GM18907 (cell line): ENCODE data around the gene PRR5.

ENCODE experiments used
- ATAC-seq: cut with Tn5 transposase; IDR thresholded peaks from one replicate; pipeline ENCODE4 v1.9.1; 2021; ENCODE audit warnings: mild to moderate bottlenecking, moderate library complexity; ENCODE audit not compliant: unreplicated experiment

PRR5 gene

DNA sequence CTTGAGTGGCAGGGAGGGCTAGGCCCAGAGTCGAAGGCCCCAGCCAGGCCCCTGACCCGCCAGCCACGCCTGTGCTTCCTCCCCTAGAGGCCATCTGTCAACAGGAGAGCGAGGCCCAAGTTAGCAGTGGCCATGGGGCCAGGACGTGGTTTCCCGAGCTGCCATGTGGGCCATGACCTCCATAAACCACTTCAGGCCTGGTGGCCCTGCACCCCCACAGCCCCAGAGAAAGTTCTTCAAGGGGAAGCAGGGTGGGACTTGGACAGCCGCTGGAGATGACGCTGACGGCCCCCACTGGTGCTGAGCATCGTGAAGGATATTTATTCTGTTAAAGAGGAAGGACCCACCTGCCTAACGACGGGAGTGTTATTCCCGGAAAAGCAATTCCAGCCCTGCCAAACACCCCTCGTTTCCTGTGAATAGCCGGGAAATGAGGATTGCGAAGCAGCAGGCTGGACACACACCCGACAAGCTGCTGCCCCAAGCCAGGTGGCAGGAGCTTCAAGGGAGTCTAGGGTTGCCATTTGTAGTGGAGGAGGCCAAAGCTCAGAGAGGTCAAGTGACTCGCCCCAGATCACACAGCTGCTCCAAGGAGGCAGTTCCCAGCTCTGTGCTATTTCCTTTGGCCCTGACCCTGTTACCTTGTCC is 12.8 kb downstream of the PRR5 start:
- no peak for ATAC-seq

DNA sequence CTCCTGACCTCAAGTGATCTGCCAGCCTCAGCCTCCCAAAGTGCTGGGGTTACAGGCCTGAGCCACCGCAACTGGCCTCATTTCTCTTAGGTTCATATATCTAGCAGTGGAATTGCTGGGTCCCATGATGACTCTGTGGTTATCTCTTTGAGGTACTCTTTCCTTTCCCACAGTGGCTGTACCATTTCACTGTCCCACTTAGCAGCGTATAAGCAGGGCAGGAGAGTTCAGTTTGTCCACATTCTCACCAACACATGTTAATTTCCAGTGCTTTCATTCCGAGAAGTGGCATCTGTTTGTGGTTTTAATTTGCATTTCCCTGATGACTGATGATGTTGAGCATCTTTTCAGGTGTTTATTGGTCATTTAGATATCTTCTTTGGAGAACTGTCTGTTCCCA is 16.4 kb downstream of the PRR5 start:
- no peak for ATAC-seq

DNA sequence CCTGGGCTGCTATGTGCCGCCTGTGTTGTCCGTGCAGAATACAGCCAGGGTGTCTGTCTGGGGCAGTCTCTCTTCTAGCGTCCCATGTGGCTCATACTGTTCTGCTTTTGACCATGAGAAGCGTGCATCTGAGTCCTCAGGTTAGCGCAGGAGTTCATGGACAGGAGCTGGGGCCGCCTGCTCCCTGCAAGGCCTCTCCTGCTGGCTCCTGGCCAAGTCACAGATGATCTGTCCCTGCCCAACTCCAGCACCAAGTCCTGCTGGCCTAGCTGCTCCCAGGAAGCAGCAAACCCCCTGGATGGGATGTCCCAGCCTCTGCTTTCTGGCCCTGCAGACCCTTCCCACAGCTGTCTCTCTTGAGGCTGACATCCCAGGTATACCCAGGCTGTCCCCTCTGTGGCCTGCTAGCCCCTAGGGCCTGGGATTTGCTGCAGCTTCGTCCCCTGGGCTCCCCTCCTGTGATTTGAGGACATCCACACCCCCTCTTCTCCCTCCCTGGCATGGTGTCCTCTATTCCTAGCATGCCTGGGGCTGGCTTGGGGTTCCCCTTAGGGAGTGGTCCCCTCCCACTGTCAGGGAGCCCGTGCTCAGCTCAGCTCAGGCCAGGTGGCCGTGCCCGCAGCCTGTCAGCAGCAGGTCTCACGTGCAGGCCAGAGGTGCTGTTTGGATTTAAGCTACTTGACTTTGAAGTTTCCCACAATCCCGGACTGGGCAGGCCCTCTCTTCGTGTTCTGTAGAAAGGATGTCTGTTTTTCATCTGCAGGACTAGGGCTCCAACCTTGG is 17.8 kb downstream of the PRR5 start:
- ATAC-seq: no peak

DNA sequence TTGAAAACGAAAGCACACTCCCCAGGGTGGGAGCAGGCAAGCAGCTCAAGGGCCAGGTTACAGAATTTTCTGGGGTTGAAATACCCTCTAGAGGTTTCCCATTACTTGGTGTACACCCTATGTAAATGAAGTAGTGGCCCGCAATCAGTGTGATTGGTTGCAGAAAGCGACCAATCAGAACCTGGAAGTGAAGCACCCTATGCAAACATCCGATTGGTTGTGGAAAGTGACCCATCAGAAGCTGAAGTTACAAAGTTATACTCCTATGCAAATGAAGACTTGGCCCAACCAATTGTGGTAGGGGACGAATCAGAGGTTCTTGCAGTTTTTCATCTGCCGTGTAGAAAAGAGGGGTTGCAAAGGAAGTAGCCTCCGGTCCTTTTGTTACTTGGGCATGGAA is 19.2 kb downstream of the PRR5 start:
- no peak for ATAC-seq

DNA sequence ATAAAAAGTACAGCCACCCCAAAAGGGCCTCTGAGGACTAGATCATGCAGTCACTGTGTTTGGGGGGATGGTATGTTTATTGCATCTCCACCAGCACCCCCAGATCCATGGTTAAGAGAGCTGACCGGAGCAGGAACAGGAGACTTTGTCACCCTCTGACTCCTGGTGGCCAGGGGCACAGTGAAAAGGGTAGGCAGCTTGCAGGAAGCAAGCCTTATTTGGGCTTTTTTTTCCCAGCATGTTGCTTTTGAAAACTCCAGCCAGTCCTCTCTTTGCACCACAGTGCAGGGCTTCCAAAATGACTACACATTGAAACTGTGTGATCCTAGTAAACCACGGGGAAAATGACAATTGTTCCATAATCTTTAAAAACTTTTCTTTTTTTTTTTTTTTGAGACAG is 20.6 kb downstream of the PRR5 start:
- ATAC-seq: no peak

DNA sequence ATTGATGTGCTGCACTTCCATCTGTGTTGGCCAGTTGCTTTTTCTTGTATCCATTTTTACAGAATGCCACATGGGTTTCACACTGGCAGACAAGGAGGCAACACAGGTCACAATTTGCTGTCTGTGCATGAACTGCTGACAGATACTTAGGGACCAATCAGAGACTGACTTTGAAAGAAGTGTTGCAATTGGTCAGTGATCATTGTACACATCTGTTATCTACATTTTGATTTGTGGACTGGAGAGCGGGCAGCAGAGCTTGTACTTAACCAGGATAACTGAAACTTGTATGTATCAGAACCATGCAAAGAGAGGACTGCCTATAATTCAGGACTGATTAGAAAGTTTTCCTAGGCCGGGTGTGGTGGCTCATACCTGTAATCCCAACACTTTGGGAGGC is 21.8 kb downstream of the PRR5 start:
- ATAC-seq: no peak

DNA sequence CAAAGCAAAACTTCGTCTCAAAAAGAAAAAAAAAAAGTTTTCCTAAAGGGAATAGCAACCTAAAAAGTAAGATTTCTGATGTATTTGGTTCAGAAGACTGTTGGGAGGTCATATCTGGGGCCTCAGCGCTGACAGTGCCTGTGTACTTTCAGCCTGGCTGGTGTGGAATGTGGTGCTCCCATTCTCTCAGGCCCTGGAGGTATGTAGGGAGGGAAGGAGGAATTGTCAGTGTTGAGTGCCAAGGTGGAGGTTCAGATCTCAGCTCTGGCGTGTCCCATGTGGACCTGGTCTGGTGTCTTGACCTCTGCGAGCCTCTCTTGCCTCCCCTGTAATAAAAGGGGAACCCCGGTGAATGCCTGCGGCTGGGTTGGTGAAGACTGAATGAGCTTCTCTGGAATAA is 22.4 kb downstream of the PRR5 start:
- ATAC-seq: no peak

DNA sequence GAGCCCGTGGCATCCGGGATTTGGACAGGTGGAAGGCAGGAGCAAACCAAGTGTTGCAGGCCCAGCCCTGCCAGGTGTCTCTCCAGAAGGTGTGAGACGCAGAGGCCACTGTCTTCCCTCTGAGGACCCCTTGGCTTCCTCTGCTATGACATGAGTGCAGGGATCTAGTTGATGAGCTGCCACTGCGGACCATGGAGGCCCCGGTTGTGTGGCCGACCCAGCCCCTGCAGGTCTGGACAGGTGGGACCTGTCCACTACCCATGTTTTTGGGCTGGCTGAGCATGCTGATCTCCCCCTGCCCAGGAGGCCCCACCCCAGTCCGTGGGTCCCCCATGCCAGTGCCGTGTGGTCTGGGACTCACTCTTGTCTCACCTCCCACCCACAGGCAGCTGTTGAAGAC is 22.9 kb downstream of the PRR5 start:
- ATAC-seq: no peak

DNA sequence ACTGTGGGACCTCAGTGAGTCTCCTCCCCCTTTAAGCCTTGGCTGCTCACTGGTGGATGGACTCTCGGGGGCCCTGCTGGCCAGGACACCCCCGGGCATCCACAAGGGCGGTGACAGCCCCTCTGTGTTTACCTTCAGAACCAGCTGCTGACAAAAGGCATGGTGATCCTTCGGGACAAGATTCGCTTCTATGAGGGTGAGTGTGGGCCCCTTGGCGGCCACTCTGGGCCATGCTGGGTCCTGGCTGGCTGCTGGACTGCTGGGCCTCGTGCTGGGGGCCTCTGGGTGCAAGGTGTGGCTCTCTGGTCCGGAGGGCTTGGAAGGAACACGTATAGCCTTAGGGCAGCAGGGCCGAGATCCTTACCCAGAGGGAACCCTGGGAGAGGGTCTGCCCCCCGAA is 24.4 kb downstream of the PRR5 start:
- no peak for ATAC-seq

DNA sequence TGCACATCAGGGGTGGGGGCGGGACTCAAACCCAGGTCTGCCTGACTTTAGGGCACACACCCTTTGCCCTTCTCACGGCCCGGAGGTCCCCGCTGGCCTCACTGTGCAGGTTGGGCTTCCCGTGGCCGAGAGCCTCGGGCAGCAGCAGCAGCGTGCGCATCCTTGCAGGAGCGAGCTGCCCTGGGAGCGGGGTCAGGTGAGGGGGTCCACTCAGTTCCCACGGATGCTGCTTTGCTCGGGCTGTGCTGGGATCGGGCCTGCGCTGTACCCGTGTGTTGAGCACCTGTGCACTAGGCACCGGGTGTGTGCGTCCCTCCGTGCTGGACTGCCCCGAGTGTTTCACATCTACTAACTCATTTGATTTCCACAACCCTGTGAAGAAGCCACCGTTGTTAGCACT is 25.1 kb downstream of the PRR5 start:
- no peak for ATAC-seq

DNA sequence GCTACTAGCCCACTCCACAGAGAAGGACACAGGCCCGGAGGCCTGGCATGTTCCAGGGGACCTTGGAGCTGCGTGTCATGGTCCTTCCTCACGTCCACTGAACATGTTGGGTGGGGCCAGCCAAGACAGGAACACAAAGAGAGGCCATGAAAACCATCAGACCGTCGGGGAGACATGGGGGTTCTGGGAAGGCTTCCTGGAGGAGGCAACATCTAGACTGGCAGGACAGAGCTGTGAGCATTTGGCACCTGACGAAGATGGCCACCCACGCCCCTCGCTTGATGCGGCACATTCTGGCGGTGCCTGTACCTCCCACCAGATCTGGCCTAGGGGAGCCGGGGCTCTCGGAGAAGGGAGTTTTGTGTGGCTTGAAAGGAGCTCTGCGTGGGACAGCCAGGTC is 25.7 kb downstream of the PRR5 start:
- ATAC-seq: no peak

DNA sequence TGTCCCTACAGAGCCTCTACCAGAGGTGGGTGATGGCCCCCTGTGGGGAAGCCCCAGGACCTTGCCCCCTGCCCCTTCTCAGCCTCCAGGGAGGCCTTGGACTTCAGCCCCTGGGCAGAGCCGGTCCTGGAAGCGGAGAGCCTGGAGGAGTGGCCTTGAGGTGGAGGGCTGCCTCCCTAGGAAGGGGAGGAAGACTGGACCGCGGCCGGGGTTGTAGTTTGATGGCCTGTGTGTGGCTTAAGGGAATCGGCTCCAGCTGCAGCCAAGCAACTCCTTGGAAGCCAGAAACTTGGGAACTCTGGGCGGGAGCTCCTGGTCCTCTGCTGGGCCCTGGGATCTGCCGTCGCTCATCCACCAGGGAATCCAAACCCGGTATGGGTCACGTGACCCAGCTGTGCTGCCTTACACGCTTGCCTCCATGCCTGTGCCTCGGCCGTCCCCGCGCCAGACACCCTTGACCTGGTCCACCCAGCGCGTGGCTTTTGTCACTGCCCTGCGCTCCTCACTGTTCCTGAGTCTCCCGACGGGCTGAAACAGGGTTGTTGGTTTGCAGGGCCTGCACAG is 26.8 kb downstream of the PRR5 start:
- ATAC-seq: no peak

DNA sequence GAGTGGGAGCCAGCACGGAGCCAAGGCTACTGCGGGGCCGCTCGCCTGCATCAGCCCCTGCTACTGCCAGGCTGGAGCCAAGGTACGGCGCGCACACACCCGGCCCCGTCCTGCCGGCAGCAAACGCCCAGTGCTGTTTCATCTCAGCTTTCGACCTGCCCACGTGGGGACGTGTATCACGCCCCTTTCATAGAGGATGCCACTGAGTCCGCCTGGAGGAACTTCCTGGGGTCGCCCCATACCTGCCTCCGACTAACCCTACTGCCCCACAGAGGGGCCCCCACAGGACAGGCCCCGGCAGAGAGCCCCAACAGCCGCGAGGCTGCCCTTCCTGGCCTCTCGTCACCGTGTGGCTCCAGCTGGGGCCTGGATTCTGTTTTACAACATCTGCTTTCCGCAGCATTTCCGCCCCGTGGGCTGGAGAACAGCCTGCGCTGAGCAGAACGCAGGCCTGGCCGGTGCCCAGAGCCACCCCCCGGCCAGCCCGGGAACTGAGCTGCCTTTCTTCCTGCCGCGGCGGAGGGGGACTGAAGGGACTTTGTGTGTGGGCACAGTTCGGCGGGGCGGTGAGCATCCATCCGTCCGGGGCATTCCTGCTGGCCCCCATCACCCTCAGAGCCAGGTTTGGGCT is 27.5 kb downstream of the PRR5 start:
- ATAC-seq: no peak

DNA sequence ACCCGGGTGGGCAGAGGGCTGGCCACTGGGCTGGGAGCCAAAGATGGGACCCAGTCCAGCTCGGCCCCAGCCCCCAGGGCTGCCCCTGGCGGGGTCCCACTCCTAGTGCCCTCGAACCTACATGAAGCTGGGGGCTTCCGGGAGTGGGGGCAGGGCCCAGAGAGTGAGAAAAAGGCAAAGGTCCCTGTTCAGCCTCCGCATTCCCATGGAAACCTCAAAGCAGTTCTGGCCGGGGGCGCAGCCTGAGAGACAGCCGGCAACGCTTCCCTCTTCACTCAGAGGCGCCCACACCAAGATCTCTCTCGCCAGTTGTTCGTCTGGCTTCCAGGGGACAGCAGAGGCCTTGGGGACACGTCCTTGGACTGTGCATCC is 28.0 kb downstream of the PRR5 start:
- ATAC-seq: no peak

DNA sequence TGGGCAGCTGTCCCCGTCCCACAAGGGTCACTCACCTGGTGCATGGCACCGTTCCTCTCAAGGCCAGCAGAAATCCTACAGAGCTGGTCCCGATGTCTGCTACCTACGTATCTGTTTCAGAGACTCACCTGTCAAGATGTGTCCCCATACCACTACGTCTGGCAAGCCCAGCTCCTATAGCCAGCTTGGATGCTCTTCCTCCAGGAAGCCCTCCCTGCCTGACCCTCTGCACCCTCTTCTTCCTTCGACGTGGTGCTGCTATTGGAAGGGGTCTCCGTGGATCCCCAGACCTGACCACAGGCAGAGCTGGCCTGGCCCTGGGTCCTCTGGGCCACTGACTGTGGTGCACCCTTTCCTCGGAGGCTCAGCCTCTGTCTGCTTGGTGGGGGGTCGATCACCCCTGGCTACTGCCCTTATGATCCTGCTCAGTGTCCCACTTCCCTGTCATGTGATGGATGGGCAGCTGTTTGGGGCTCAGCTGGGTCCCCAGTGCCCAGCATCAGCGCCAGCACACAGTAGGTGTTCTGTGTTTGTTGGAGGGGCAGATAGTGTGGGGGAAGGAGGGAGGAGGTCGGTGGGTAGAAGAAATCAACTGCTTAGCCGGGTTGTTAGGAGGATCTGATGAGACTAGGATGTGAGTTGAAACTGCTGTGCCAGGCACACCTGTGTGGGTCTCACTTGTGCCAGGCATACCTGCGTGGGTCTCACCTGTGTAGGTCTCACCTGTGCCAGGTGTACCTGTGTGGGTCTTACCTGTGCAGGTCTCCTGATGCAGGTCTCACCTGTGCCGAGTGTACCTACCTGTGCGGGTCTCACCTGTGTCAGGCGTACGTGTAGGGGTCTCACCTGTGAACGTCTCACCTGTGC is 28.7 kb downstream of the PRR5 start:
- no peak for ATAC-seq

DNA sequence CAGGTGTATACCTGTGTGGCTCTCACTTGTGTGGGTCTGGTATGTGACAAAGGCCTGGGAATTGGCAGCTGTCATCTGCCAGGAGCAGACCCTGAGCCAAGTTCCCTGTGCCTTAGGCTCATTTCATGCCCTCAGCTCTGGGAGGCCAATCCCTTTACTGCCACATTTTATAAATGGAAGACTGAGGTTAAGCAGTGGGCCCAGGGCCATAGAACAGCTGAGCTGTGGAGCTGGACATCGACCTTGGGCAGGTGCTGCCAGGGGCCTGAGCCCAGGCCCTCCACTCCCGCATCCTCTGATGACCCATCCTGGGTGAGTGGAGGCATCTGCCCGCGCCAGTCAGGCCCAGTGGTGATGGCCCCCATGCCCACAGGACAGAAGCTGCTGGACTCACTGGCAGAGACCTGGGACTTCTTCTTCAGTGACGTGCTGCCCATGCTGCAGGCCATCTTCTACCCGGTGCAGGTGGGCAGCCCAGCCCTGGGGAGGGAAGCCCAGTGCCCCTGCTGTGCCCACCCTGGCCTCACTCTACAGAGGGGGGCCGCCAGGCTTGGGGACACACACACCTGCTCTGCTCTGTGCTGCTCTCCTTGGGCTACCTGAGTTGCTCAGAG is 29.5 kb downstream of the PRR5 start:
- ATAC-seq: no peak

DNA sequence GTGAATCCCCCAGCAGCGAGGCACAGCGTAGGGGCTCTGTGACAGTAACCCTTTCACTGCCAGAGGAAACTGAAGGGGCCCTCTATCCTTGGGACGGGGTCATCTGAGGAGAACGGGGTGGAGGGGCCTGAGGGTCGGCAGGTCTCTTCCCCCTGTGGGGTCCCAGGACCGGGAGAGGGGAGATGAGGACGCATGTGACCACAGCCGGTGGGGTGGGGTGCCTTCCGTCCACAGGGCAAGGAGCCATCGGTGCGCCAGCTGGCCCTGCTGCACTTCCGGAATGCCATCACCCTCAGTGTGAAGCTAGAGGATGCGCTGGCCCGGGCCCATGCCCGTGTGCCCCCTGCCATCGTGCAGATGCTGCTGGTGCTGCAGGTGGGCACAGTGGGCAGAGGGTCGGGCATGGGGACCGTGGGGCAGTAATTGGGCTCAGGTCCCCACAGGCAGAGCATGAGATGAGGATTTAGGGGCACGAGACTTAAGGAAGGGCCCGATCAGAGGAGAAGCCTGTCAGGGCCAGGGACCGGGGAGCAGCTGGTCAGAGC is 30.1 kb downstream of the PRR5 start:
- no peak for ATAC-seq

DNA sequence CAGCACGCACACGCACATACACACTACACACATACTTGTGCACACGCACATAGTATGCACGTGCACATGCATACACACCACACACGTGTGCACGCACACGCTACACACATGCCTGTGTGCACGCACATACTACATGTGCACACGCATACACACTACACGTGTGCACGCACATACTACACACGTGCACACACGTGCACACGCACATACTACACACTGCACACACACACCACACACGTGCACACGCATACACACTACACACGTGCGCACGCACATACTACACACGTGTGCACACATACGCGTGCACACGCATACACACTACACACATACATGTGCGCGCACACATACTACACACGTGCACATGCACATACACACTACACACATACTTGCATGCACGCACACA is 30.7 kb downstream of the PRR5 start:
- no peak for ATAC-seq

DNA sequence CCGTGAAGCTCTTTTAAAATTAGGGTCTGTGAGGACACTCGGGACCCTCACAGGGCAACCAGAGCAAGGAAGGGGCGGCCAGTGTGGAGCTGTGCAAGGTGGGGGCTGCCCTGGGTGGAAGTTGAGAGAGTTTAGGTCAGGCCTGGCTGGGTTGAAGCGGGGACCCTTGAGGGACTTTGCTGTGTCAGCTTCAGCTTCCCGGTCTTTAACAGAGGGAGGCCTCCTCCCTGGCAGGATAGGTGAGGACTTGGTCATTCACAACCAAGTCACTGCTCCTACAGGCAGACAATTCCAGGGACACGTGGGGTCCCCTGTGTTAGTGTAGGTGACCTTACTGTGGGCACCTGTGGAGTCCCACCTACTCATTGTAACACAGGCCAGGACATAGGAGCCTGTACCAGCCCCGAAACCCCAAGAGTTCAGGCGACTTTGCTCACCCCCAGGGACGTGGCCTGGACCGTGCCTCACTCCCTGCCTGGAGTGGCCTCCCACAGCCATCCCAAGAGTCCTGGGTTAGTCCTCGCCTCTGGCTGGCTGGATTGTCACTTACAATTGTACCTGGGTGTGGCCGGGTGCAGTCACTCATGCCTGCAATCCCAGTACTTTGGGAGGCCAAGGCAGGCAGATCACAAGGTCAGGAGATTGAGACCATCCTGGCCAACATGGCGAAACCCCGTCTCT is 31.6 kb downstream of the PRR5 start:
- no peak for ATAC-seq

DNA sequence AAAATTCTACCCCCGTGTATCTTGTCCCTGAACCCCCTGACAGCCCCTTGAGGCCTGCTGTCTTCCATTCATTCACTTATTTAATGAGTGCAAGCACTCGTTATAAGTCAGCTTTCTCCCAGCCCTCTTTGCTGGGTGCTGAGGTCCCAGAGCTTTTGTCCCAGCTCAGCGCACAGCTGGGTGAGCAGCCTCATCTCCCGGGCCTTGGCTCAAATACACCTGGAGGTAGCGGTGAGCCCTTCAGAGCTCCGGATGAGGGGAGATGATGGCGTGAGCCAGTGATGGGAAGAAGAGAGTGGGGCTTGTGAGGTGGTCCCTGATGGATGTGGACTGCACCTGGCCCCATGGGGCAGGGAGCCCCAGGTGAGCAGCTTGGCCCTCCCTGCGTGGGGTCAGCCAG is 32.3 kb downstream of the PRR5 start:
- no peak for ATAC-seq
